HTR-8/SVneo (cell line): ENCODE data around the gene SPTBN2.

ENCODE experiments used
- DNase-seq: peaks from one replicate; pipeline ENCODE4 v3.0.0; 2011; ENCODE audit warnings: low spot score, mixed read lengths; ENCODE audit not compliant: insufficient read length
- FAIRE-seq: peaks from 2 replicates; lab custom pipeline; 2011; peaks lifted over from hg19 to GRCh38; lab: Jason Lieb, UNC

Gene SPTBN2

GRCh38 chr11:66728693-66729385 lies at the start of gene SPTBN2:
Gene SPTBN2, minus strand, starts transcription at chr11:66729216. Its CDS starts 7,976 bp downstream, at chr11:66721240.
- no peak for DNase-seq
- no peak for FAIRE-seq

- DNase-seq (no peak), FAIRE-seq (no peak)
Observed at GRCh38 chr11:66768818-66769217, 39.8 kb upstream of the SPTBN2 start.

- no peak for FAIRE-seq
- DNase-seq, result no peak
Observed at GRCh38 chr11:66768088-66768521, 39.1 kb upstream of the SPTBN2 start.

GRCh38 chr11:66767666-66768065 lies 38.6 kb upstream of the SPTBN2 start:
- DNase-seq (no peak), FAIRE-seq (no peak)

GRCh38 chr11:66766681-66767080 lies 37.7 kb upstream of the SPTBN2 start:
- DNase-seq, result no peak
- FAIRE-seq, result no peak

GRCh38 chr11:66762088-66762487 lies 33.1 kb upstream of the SPTBN2 start:
- FAIRE-seq, result no peak
- DNase-seq, result no peak

GRCh38 chr11:66752148-66752547 lies 23.1 kb upstream of the SPTBN2 start:
- FAIRE-seq, result no peak
- DNase-seq, result no peak

- DNase-seq, result no peak
- no peak for FAIRE-seq
Observed at GRCh38 chr11:66749091-66749490, 20.1 kb upstream of the SPTBN2 start.

GRCh38 chr11:66747480-66747879 lies 18.5 kb upstream of the SPTBN2 start:
- DNase-seq (no peak), FAIRE-seq (no peak)

GRCh38 chr11:66745356-66746235 lies 16.6 kb upstream of the SPTBN2 start:
- peak; percentile 31 for DNase-seq
- no peak for FAIRE-seq

GRCh38 chr11:66744485-66745355 lies 15.7 kb upstream of the SPTBN2 start:
- no peak for FAIRE-seq
- peak; percentile 92 for DNase-seq

GRCh38 chr11:66743271-66743968 lies 14.4 kb upstream of the SPTBN2 start:
- DNase-seq (no peak), FAIRE-seq (no peak)

GRCh38 chr11:66741153-66741552 lies 12.1 kb upstream of the SPTBN2 start:
- DNase-seq, result no peak
- no peak for FAIRE-seq

- no peak for DNase-seq
- no peak for FAIRE-seq
Observed at GRCh38 chr11:66739983-66740382, 11.0 kb upstream of the SPTBN2 start.

GRCh38 chr11:66734215-66734614 lies 5.2 kb upstream of the SPTBN2 start:
- no peak for DNase-seq
- FAIRE-seq, result no peak

- FAIRE-seq (no peak), DNase-seq (no peak)
Observed at GRCh38 chr11:66729447-66729846, 431 bp upstream of the SPTBN2 start.

GRCh38 chr11:66728038-66728692 lies 851 bp downstream of the SPTBN2 start:
- FAIRE-seq (no peak), DNase-seq (no peak)

- no peak for FAIRE-seq
- DNase-seq, result peak; percentile 24
Observed at GRCh38 chr11:66727282-66728037, 1.6 kb downstream of the SPTBN2 start.

GRCh38 chr11:66725647-66726046 lies 3.4 kb downstream of the SPTBN2 start:
- FAIRE-seq (no peak), DNase-seq (no peak)
